DMS53 treated with DMSO at 0.1 percent for 48 hours (cell line): ENCODE data around the gene TSPAN9.
A peak's percentile ranks its signal among the peaks of the same experiment; 100 is the strongest.
"Not testable (repeated sequence)": the region's sequence is repeated elsewhere in the genome, so short reads cannot be mapped to it uniquely, and the experiment has no call there.

Experiments used
- DNase-seq: peaks from one replicate; lab custom pipeline; 2025; ENCODE audit not compliant: unreplicated experiment; lab: John Stamatoyannopoulos, UW

Gene TSPAN9

GRCh38 chr12:3043406-3043805 is 33.8 kb upstream of the TSPAN9 start:
- no peak for DNase-seq

GRCh38 chr12:3044141-3044630 is 33.0 kb upstream of the TSPAN9 start:
- DNase-seq, result no peak

GRCh38 chr12:3045494-3045893 is 31.7 kb upstream of the TSPAN9 start:
- DNase-seq, result no peak

GRCh38 chr12:3045989-3046388 is 31.2 kb upstream of the TSPAN9 start:
- DNase-seq, result no peak

- DNase-seq, result no peak
Observed at GRCh38 chr12:3046441-3047200, 30.6 kb upstream of the TSPAN9 start.

GRCh38 chr12:3047961-3048360 is 29.2 kb upstream of the TSPAN9 start:
- DNase-seq, result no peak

- DNase-seq, result no peak
Observed at GRCh38 chr12:3048540-3048939, 28.6 kb upstream of the TSPAN9 start.

GRCh38 chr12:3049176-3049575 is 28.0 kb upstream of the TSPAN9 start:
- no peak for DNase-seq

- peak; percentile 52 for DNase-seq
Observed at GRCh38 chr12:3049611-3050249, 27.4 kb upstream of the TSPAN9 start.

- DNase-seq, result no peak
Observed at GRCh38 chr12:3054374-3054773, 22.8 kb upstream of the TSPAN9 start.

GRCh38 chr12:3055026-3055703 is 22.0 kb upstream of the TSPAN9 start:
- DNase-seq, result no peak

- DNase-seq, result no peak
Observed at GRCh38 chr12:3055704-3056467, 21.3 kb upstream of the TSPAN9 start.

- no peak for DNase-seq
Observed at GRCh38 chr12:3061059-3061458, 16.1 kb upstream of the TSPAN9 start.

GRCh38 chr12:3061501-3062215 is 15.5 kb upstream of the TSPAN9 start:
- DNase-seq, result no peak

GRCh38 chr12:3065300-3065699 is 11.9 kb upstream of the TSPAN9 start:
- no peak for DNase-seq

GRCh38 chr12:3065846-3066245 is 11.3 kb upstream of the TSPAN9 start:
- not testable (repeated sequence) for DNase-seq

GRCh38 chr12:3069714-3070113 is 7.5 kb upstream of the TSPAN9 start:
- DNase-seq, result no peak

GRCh38 chr12:3071107-3071506 is 6.1 kb upstream of the TSPAN9 start:
- no peak for DNase-seq

GRCh38 chr12:3071710-3072109 is 5.5 kb upstream of the TSPAN9 start:
- DNase-seq, result no peak

GRCh38 chr12:3073438-3074250 is 3.5 kb upstream of the TSPAN9 start:
- peak; percentile 95 for DNase-seq
